Stomach (tissue), 4 donors: Measurements from ENCODE around the gene PKN3.

Experiments used
- CTCF ChIP-seq, 7 experiments: fragments of 450-650 bp in 4 of 7; fragments of 200-600 bp in 3 of 7; sonication (generic) in 3 of 7; IDR thresholded peaks; one replicate each; pipeline ENCODE4 v1.5.1; 2016 to 2019; ENCODE audit warnings: antibody characterized with exemption in 7 of 7, control low read depth in 2 of 7, mild to moderate bottlenecking in 1 of 7
- EP300 ChIP-seq: sonication (generic); formaldehyde crosslinking; IDR thresholded peaks from one replicate; pipeline ENCODE4 v1.6.1; 2017; ENCODE audit warnings: antibody characterized with exemption
- POLR2A ChIP-seq, 4 donors: fragments of 450-650 bp; IDR thresholded peaks; one replicate each; pipeline ENCODE4 v1.6.1; 2016; ENCODE audit warnings: antibody characterized with exemption in 4 of 4, control low read depth in 2 of 4, mild to moderate bottlenecking in 1 of 4, moderate library complexity in 1 of 4
- POLR2AphosphoS5 ChIP-seq, 3 donors: sonication (generic); formaldehyde crosslinking; IDR thresholded peaks; one replicate each; pipeline ENCODE4 v1.6.1; 2016; ENCODE audit warnings: antibody characterized with exemption in 3 of 3

GRCh38 chr9:128669786-128670185, 32.5 kb upstream of the PKN3 start:
- TF ChIP-seq CTCF (IDR thresholded peaks at IDR 0.05) (no peak), POLR2A (IDR thresholded peaks at IDR 0.05) (no peak), EP300 (no peak), POLR2AphosphoS5 (IDR thresholded peaks at IDR 0.05) (no peak)
